Prostate gland (tissue), 2 donors: ENCODE data around the gene ACSM2A.

Experiments
- POLR2A ChIP-seq: fragments of 450-650 bp; IDR thresholded peaks from one replicate; pipeline ENCODE4 v1.6.1; 2016; ENCODE audit warnings: antibody characterized with exemption, mild to moderate bottlenecking
- TF ChIP-seq, protein P1 (sequence below), 4 experiments: fragments of 200-600 bp in 2 of 4; fragments of 450-650 bp in 2 of 4; sonication (generic) in 2 of 4; IDR thresholded peaks; 1 replicate in 3 of 4; 2 replicates in 1 of 4; pipeline ENCODE4 v1.5.1; 2016 to 2019; ENCODE audit warnings: antibody characterized with exemption in 4 of 4, mild to moderate bottlenecking in 2 of 4, moderate library complexity in 2 of 4

DNA sequence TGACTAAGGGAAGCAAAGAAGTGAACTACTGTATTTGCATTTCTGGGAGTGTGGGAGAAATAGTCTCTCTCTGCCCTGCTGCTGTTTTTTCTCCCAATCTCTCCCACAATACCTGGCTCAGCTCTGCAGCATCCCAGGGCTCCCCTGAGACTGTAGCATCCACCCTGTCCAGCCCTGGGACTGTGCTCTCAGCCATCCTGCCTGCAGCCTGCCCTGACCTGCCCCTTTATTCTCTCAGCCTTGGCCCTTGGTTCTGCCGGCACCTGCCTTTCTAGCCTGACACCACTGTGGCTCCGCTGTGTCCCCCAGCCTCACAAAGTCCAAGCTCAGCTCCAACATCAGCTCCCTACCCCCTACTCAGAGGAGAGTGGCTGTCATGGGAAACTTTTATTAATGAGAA, 48.7 kb upstream of the ACSM2A start:
- TF ChIP-seq, protein P1, sequence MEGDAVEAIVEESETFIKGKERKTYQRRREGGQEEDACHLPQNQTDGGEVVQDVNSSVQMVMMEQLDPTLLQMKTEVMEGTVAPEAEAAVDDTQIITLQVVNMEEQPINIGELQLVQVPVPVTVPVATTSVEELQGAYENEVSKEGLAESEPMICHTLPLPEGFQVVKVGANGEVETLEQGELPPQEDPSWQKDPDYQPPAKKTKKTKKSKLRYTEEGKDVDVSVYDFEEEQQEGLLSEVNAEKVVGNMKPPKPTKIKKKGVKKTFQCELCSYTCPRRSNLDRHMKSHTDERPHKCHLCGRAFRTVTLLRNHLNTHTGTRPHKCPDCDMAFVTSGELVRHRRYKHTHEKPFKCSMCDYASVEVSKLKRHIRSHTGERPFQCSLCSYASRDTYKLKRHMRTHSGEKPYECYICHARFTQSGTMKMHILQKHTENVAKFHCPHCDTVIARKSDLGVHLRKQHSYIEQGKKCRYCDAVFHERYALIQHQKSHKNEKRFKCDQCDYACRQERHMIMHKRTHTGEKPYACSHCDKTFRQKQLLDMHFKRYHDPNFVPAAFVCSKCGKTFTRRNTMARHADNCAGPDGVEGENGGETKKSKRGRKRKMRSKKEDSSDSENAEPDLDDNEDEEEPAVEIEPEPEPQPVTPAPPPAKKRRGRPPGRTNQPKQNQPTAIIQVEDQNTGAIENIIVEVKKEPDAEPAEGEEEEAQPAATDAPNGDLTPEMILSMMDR (IDR thresholded peaks at IDR 0.05): no peak
- TF ChIP-seq POLR2A: no peak
